A549 treated with Mapracorat at 1 μM for 4 hours (cell line): ENCODE data around the gene ZNRD2. TPM values are rescaled to one million over a fixed set of nuclear protein-coding genes. Genes with fewer than 3 reads are reported as not detected.

Experiments
- total RNA-seq: library from RNA; stranded (reverse); fragments of 200-300 nt; extraction: Qiagen RNA extraction; gene quantifications from 5 replicates; pipeline ENCODE4 v1.2.3, GENCODE V29; 2022

The ZNRD2 gene
- 68.0 to 80.1 TPM (median 75.2 TPM) in 5 replicates for total RNA-seq

DNA sequence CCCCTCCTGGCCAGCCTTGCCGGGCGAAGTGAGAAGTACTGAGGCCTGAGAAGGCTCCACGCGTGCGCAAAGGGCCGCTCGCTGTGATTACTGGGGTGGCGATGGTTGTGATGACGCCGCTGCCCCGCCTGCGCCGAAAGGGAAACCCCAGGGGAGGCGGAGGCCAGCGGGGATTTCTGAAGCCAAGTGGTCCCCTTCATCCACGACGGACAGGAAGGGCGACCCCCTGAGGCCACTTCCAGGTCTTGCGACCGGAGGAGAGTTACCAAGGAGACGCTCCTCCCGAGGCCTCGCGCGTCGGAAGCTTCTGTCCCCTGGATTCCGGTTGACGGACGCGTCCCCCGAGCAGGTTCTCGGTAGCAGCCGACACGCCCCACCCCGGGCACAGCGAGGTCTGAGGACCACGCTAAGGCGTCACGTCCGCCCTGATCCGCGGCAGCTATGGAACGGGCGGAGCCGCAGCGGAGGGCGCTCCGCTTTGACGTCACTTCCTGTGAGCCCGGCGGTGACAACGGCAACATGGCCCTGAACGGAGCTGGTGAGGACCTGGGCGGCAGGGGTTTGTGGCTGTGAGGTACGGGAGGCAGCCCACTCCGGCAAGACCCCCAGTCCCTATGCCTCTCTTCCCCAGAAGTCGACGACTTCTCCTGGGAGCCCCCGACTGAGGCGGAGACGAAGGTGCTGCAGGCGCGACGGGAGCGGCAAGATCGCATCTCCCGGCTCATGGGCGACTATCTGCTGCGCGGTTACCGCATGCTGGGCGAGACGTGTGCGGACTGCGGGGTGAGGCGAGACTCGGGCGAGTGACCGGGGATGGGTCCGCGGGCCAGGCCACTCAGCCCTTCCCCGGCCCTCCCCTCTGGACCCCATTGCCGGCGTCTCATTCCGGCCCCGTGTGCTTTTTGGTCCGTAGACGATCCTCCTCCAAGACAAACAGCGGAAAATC is at the start of gene ZNRD2:
ZNRD2 (plus strand) TSS at position 505 of the 946 bp plus-strand sequence; CDS start at position 520, 15 bp downstream.

DNA sequence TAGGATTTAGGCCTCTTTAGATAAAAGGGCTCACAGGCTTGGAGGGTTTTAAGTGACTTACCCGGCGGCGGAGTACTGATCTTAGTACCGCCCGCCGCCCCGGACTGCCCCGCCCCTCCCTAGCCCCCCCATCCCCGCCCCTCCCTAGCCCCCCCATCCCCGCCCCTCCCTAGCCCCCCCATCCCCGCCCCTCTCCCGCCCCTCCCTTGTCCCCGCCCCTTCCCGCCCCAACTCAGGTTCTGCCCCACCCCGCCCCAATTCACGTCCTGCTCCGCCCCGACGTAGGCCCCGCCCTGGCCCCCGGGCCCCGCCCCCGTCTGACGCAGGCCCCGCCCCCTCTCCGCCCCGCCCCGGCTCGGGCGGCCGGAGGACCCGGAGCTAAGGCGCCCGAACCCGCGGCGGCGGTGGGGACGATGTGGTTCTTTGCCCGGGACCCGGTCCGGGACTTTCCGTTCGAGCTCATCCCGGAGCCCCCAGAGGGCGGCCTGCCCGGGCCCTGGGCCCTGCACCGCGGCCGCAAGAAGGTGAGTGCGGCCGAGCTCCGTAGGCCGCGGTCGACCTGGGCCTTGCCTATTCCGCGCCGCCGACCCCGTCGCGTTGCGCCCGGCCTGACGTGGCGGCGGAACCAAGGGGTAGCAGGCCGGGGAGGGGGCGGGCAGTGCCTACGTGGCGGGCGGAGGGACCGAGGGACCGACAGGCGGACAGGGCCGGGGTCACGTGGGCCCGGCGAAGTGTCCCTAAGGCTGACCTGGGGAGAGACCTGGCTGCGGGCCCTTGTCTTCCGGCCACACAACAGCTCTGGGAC is 45.3 kb upstream of the ZNRD2 start, which contains the start of gene SCYL1:
SCYL1 (plus strand) TSS at position 343 of the 805 bp plus-strand sequence; CDS start at position 414, 71 bp downstream.

GRCh38 chr11:65558002-65558929 is 12.0 kb upstream of the ZNRD2 start, which contains the start of gene LTBP3:
TSS of gene LTBP3 (minus strand) at chr11:65558359. CDS start at chr11:65557959, 400 bp downstream.

DNA sequence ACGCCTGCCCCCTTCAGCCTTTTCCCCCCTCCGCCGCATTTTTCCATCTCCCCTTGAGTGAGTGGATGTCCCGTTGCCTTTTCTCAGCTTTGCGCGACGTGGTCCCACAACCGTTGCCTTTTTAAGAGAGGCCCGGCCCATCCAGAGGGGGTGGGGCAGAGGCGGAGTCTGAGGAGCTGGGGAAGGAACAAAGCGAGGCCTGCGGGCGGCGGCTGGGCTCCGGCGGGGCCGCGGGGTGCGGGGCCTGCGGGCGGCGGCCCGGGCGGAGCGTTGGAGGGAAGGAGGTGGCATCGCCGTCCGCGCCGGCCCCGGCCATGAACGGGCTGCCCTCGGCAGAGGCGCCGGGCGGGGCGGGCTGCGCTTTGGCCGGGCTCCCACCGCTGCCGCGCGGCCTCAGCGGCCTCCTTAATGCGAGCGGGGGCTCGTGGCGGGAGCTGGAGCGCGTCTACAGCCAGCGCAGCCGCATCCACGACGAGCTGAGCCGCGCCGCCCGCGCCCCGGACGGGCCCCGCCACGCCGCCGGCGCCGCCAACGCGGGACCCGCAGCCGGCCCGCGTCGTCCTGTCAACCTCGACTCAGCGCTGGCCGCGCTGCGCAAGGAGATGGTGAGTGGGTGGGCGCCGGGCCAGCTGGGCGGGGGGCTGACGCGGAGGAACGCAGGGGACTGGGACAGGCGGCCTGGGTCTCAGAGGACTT is 2.2 kb downstream of the ZNRD2 start, which contains the start of gene FAM89B:
FAM89B (plus strand) TSS at position 183 of the 696 bp plus-strand sequence; CDS start at position 315, 132 bp downstream.

DNA sequence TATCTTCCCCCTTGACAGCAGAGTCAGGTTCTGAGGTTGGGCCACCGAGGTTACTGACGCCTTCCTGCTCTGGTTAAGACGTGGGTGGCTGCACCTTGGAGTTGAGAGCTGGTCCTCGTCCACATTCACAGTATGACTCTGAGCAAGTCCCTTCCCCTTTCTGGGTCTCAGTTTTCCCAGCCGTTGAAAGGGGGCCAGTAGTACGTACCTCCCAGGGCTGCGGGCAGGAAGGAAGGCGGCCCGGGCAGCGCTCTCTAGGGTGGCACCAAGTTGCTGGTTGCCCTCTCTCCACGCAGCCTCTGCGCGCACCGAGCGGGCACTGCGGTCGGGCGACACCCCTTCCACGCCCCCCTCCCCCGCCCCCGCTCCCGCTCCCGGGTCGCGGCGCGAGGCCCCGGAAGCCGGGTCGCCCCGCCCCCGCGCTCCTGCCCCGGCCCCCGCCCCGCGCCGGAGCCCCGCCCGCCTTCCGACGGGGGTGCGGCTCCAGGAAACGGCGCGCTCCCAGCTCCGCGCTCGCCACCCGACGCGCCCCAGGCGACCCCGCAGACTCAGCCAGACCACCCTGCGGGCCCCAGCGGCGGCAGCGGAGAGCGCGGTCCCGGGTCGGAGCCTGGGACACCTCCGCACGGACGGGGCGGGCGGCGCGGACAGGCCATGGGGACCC is 5.4 kb downstream of the ZNRD2 start, which contains the start of gene EHBP1L1:
EHBP1L1 (plus strand) TSS at position 486 of the 664 bp plus-strand sequence. CDS start 250 bp downstream, outside the sequence.

DNA sequence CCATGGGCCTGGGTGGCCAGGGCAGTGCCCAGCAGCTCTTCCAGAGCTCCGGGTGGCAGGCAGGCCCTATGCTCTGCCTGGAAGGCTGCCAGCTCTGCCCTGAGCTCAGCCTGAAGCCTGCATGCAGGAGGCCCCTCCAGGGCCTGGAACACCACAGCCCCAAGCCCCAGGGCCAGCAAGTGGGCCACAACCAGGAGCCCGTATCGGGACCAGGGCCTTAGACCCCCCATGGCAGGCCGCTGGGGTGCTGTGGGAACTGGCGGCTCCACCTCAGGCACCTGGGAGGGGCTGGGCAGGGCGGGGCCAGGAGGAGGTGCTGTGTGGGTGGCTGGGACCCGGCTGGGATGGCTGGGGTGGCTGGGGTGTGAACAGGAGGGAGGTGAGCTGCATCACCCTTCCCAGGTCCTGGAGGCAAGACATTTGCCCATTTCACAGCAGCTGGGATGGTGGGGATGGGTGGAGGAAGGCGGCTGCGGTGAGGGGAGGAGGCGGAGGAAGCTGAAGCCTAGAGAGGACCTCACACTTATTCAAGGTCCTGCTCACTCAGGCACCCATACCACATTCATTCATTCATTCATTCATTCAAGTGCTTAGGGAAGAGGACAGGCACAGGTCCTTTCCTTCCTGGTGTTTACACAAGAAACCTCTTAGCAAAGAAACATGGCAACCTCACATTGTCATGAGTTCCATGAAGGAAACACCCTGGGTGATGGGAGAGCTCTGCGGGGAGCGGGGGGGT is 25.4 kb downstream of the ZNRD2 start, which contains the start of gene KCNK7:
KCNK7 (minus strand) TSS at position 258 of the 739 bp plus-strand sequence; CDS start at position 230, 28 bp downstream.

GRCh38 chr11:65615229-65615949 is 45.1 kb downstream of the ZNRD2 start, which contains the start of gene PCNX3:
TSS of gene PCNX3 (plus strand) at chr11:65615776. CDS start at chr11:65616312, 536 bp downstream.

Other genes starting within 250 kb of the ZNRD2 start
- 38.9 to 43.3 TPM (median 39.7 TPM) in 5 replicates for gene DPF2, start 236.6 kb upstream of the ZNRD2 start, total RNA-seq
- 0.42 to 0.92 TPM (median 0.82 TPM) in 5 replicates for gene TIGD3, start 215.7 kb upstream of the ZNRD2 start, total RNA-seq
- 10.3 to 15.7 TPM (median 13.4 TPM) in 5 replicates for gene SLC25A45, start 187.8 kb upstream of the ZNRD2 start, total RNA-seq
- gene FRMD8, start 183.8 kb upstream of the ZNRD2 start, total RNA-seq: 36.8 to 59.7 TPM (median 56.3 TPM) in 5 replicates
- gene NEAT1, start 147.7 kb upstream of the ZNRD2 start, total RNA-seq: 138 to 274 TPM (median 186 TPM) in 5 replicates
- gene MALAT1, start 71.4 kb upstream of the ZNRD2 start, total RNA-seq: 64.1 to 116 TPM (median 72.7 TPM) in 5 replicates
- gene SCYL1, start 45.4 kb upstream of the ZNRD2 start, total RNA-seq: 47.1 to 64.1 TPM (median 61.4 TPM) in 5 replicates
- 102 to 132 TPM (median 113 TPM) in 5 replicates for gene LTBP3, start 12.1 kb upstream of the ZNRD2 start, total RNA-seq
- gene FAM89B, start 2.1 kb downstream of the ZNRD2 start, total RNA-seq: 28.2 to 52.4 TPM (median 49.1 TPM) in 5 replicates
- 26.1 to 39.1 TPM (median 36.9 TPM) in 5 replicates for gene EHBP1L1, start 5.6 kb downstream of the ZNRD2 start, total RNA-seq
- 0.28 to 1.5 TPM (median 0.86 TPM) in 5 replicates for gene KCNK7, start 25.3 kb downstream of the ZNRD2 start, total RNA-seq
- gene MAP3K11, start 43.7 kb downstream of the ZNRD2 start, total RNA-seq: 36.6 to 48.1 TPM (median 46.7 TPM) in 5 replicates
- 25.0 to 37.1 TPM (median 35.4 TPM) in 5 replicates for gene PCNX3, start 45.3 kb downstream of the ZNRD2 start, total RNA-seq
- gene SIPA1, start 67.6 kb downstream of the ZNRD2 start, total RNA-seq: 11.8 to 19.3 TPM (median 17.9 TPM) in 5 replicates
- 62.9 to 72.5 TPM (median 71.8 TPM) in 5 replicates for gene RELA, start 92.4 kb downstream of the ZNRD2 start, total RNA-seq
- gene KAT5, start 141.8 kb downstream of the ZNRD2 start, total RNA-seq: 43.8 to 55.4 TPM (median 48.9 TPM) in 5 replicates
- gene RNASEH2C, start 150.3 kb downstream of the ZNRD2 start, total RNA-seq: 20.9 to 52.9 TPM (median 48.6 TPM) in 5 replicates
- gene AP5B1, start 210.5 kb downstream of the ZNRD2 start, total RNA-seq: 7.6 to 12.1 TPM (median 12.1 TPM) in 5 replicates
- 0.07 to 0.08 TPM in 2 of 5 replicates, not detected in the others for gene OVOL1, start 216.6 kb downstream of the ZNRD2 start, total RNA-seq